ENCODE measurements around the gene ASB10. TPM values are rescaled to one million over a fixed set of nuclear protein-coding genes. Genes with fewer than 3 reads are reported as not detected.

Gene ASB10
- total RNA-seq, 1 experiment from 2014 or later, result not detected

GRCh38 chr7:151215396-151215795, 28.3 kb upstream of the ASB10 start:
- Histone ChIP-seq H3K9me3 (no peaks in the 10 kb centered on the region), H3K27me3 (no peaks in the 10 kb centered on the region), H3K36me3 (peaks cover 12% of the 10 kb centered on the region; the same call in 1 of the 2 replicates), H3K4me3 (no peak overlapping the region)
- DNase-seq, result no peak

- no peaks in the 10 kb centered on the region for H3K27me3 ChIP-seq
- H3K9me3 ChIP-seq, result no peaks in the 10 kb centered on the region
- H3K4me3 ChIP-seq, result no peak overlapping the region
- peaks cover 12% of the 10 kb centered on the region; the same call in 1 of the 2 replicates for H3K36me3 ChIP-seq
- no peak for DNase-seq
Observed at GRCh38 chr7:151213826-151214225, 26.8 kb upstream of the ASB10 start.

GRCh38 chr7:151212626-151213025, 25.6 kb upstream of the ASB10 start:
- H3K27me3 ChIP-seq, result no peaks in the 10 kb centered on the region
- H3K4me3 ChIP-seq, result no peak overlapping the region
- no peak for DNase-seq
- no peaks in the 10 kb centered on the region for H3K9me3 ChIP-seq
- H3K36me3 ChIP-seq, result peaks cover 12% of the 10 kb centered on the region; the same call in 1 of the 2 replicates

DNA sequence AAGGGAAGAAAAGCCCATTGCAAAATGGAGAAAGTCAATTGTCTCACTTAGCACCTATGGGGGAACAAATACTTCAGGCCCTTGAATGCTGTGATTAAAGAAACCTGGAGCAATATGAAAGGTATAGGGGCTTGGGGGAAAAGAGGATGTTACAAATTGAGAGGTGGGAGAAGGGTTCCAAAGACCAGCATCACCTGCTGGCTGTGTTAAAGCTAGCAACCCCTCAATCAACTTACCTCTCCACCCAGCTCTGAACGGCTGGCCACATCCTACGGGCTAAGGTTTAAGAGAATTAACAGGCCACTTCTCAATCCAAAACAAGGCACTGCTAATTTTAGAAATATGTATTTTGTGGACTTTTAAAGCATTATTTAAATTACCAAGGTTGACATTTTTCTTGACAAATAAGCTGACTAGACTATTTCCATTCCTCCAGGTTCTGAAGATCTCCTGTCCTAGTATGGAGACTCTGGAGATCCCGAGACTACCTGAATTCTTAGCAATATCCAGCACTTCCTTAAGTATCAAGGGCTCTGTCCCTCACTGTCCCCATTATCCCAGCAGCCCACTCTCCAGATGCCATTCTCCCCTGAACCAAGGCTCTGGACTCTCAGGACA, 24.2 kb upstream of the ASB10 start:
- Histone ChIP-seq H3K27me3 (no peaks in the 10 kb centered on the region), H3K36me3 (peaks cover 9% of the 10 kb centered on the region; the same call in 1 of the 2 replicates), H3K9me3 (no peaks in the 10 kb centered on the region), H3K4me3 (no peak overlapping the region)
- DNase-seq, result no peak

DNA sequence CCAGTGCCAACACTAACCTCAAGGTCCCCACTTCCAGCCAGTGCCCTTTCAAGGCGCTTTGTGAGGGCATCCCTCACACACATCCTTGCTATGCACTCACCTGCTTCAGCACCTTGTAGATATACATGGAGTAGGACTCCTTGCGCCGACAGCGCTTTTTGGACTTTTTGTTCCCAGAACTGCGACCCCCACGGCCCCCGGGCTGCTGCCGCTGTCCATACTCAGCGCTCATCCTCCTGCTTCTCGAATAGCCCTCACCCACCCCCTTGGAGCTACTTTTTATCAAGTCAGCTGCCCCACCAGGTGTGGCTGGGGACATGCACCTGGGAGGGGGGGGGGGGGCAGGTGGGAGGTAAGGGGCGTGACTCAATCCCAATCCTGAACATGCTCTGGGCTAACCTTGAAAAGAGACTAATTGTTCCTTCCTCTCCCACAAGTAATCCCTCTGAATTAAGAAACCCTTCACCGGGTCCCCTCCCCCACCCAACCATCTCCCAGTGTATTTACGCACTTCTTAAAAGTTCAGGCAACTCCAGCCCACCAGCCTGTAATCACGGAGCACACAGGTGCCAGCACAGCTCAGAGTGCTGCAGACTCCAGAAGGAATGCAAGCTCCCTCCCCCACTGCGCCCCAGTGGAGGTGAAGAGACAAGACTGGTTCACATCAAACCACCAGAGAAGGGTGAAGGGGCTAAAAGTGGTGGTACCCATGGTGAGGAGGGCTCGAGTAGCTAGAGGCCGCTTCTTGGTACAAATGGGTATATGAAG, 23.2 kb upstream of the ASB10 start, which contains the start of gene H2BK1:
Gene H2BK1, minus strand, starts transcription at position 402 of the 768 bp plus-strand sequence. Its CDS starts 170 bp downstream, at position 232.
- H3K4me3 ChIP-seq, result no peak within 1 kb of the TSS
- H3K27me3 ChIP-seq, result no peaks in the 10 kb centered on the region

DNA sequence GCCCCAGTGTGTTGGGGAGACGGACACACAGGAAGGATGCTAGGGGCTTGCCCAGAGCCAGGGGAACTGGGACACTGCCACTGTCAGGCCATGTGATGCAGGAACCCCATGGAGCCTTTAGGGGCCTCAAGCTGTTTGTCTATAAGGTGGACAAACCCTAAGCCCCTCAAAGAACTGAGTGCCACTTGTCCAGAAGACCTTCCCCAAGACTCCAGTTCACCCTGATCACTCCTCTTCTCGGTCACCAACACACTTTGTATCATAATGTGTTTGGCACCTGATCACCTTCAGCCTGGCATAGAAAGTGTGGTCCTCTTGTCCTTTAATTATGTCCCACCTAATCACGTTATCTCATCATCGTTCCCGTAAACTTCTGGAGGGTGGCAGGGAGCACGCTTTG, 22.5 kb upstream of the ASB10 start:
- no peaks in the 10 kb centered on the region for H3K27me3 ChIP-seq
- DNase-seq, result no peak
- H3K9me3 ChIP-seq, result no peaks in the 10 kb centered on the region
- no peak overlapping the region for H3K4me3 ChIP-seq
- H3K36me3 ChIP-seq, result no peaks in the 10 kb centered on the region

More for the DNA sequence above, 23.2 kb upstream of the ASB10 start, which contains the start of gene H2BK1:
- Histone ChIP-seq H3K9me3 (no peaks in the 10 kb centered on the region), H3K36me3 (no peaks in the 10 kb centered on the region; the same call in 1 of the 2 replicates)
- DNase-seq, result no peak

DNA sequence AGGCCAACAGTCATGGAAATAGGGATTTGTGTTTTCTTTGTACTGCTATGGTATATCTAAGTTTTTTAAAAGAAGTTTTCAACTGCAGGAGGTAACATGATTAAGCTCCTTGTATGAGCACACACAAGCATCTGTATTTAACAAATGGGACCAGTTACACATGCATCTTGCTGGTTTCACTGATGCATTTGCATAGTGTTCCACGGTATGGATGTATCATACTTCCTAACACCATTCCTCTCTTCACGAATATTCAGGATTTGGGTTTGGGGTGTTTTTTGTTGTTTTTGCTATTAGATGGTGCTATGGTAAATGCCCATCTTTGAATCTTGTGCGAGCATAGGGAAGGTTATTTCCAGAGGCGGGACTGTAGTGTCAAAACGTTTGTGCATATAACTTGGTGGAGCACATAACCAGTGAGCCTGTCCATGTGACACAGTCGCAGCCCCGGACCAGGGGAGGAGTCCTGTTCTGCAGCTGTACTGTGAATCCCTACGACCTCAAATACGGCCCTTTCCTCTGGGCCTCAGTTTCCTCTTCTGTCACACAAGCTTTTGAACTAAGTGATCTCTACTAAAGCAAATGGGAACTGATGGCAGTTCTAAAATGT, 21.3 kb upstream of the ASB10 start:
- Histone ChIP-seq H3K9me3 (no peaks in the 10 kb centered on the region), H3K4me3 (no peak overlapping the region), H3K27me3 (no peaks in the 10 kb centered on the region), H3K36me3 (no peaks in the 10 kb centered on the region)
- DNase-seq, result no peak

GRCh38 chr7:151207804-151208203, 20.8 kb upstream of the ASB10 start:
- H3K36me3 ChIP-seq, result no peaks in the 10 kb centered on the region
- DNase-seq, result no peak

GRCh38 chr7:151207315-151207714, 20.3 kb upstream of the ASB10 start:
- no peak for DNase-seq
- H3K4me3 ChIP-seq, result no peak overlapping the region
- no peaks in the 10 kb centered on the region for H3K36me3 ChIP-seq
- H3K9me3 ChIP-seq, result no peaks in the 10 kb centered on the region
- no peaks in the 10 kb centered on the region for H3K27me3 ChIP-seq

More at GRCh38 chr7:151207804-151208203, 20.8 kb upstream of the ASB10 start:
- H3K4me3 ChIP-seq, result no peak overlapping the region
- H3K9me3 ChIP-seq, result no peaks in the 10 kb centered on the region
- no peaks in the 10 kb centered on the region for H3K27me3 ChIP-seq

DNA sequence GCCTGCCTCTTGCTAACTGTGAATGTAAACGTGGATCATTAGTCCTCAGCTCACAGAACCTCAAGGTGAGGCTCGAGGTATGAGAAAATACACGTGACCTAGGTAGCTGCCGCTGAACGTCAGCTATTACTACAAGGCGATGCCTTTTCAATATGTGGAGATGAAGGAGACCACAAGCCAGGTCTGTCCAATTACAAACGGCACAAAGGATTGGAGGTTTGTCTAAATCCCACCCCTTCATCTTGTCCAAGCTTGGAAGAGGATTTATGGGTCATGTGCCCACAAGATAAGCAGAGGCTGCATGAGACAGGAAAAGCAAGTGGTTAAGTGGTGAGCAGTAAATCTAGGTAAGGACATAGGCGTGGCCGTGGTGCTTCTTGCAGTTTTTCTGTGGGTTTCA, 19.9 kb upstream of the ASB10 start:
- Histone ChIP-seq H3K36me3 (no peaks in the 10 kb centered on the region), H3K9me3 (no peaks in the 10 kb centered on the region), H3K27me3 (no peaks in the 10 kb centered on the region), H3K4me3 (no peak overlapping the region)
- DNase-seq, result no peak

GRCh38 chr7:151205730-151206129, 18.7 kb upstream of the ASB10 start:
- Histone ChIP-seq H3K27me3 (no peaks in the 10 kb centered on the region), H3K36me3 (no peaks in the 10 kb centered on the region), H3K4me3 (no peak overlapping the region), H3K9me3 (no peaks in the 10 kb centered on the region)
- DNase-seq, result no peak

DNA sequence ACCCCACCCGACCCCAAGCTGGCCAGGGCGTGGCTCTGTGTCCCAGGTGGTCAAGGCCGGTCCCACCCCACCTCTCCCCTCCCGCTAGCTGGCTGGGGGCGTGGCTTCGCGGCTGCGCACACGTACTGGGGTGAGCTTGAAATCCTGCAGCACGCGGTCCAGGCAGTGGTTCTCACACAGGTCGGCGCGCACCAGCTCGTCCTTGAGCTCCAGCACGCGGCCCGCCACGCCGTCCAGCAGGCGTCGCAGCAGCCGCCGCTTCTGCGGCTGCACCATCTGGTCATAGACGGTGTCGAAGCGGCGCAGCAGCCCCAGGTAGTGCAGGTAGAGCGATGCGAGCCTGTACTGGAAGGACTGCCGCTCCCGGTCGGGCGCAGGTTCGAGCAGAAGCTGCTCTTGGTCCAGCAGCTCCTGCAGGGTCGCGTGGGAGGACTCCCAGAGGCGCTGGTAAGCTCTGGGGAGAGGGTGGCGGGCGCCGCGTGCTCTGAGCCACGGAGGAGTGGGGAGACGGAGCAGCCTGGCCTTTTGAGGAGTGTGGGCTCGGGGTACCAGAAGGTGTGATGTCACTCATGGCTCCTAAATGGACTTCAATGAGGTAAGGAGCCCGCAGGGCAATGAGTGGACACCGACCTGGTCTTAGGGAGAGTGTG, 17.5 kb upstream of the ASB10 start:
- DNase-seq, result no peak
- Histone ChIP-seq H3K4me3 (no peak overlapping the region), H3K27me3 (no peaks in the 10 kb centered on the region), H3K9me3 (no peaks in the 10 kb centered on the region), H3K36me3 (no peaks in the 10 kb centered on the region)

DNA sequence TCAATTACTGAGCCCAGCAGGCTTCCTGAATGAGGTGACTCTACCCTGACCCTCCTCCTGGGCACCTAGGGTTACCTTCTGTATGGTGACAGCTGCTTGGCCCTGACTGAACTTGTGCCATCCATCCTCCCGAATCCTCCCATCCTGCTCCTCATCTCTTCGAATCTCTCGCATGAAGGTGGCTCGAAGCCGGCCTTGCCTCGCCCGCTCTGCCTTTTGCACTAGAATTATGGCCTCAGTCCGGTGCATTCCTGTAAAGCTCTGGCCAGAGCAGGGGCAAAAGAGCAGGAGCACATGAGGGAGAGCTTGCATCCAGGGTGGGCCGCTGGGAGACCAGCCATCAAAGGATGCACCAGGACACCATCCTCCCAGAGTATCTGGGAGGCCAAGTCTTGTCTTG, 15.8 kb upstream of the ASB10 start:
- no peak overlapping the region for H3K4me3 ChIP-seq

GRCh38 chr7:151201751-151202150, 14.7 kb upstream of the ASB10 start:
- H3K27me3 ChIP-seq, result no peaks in the 10 kb centered on the region
- H3K4me3 ChIP-seq, result no peak overlapping the region
- no peaks in the 10 kb centered on the region for H3K9me3 ChIP-seq
- no peaks in the 10 kb centered on the region for H3K36me3 ChIP-seq
- no peak for DNase-seq

More for the DNA sequence above, 15.8 kb upstream of the ASB10 start:
- Histone ChIP-seq H3K9me3 (no peaks in the 10 kb centered on the region), H3K27me3 (no peaks in the 10 kb centered on the region), H3K36me3 (no peaks in the 10 kb centered on the region)
- DNase-seq, result no peak

GRCh38 chr7:151201344-151201743, 14.3 kb upstream of the ASB10 start:
- no peak for DNase-seq
- Histone ChIP-seq H3K4me3 (no peak overlapping the region), H3K36me3 (no peaks in the 10 kb centered on the region), H3K9me3 (no peaks in the 10 kb centered on the region), H3K27me3 (no peaks in the 10 kb centered on the region)

DNA sequence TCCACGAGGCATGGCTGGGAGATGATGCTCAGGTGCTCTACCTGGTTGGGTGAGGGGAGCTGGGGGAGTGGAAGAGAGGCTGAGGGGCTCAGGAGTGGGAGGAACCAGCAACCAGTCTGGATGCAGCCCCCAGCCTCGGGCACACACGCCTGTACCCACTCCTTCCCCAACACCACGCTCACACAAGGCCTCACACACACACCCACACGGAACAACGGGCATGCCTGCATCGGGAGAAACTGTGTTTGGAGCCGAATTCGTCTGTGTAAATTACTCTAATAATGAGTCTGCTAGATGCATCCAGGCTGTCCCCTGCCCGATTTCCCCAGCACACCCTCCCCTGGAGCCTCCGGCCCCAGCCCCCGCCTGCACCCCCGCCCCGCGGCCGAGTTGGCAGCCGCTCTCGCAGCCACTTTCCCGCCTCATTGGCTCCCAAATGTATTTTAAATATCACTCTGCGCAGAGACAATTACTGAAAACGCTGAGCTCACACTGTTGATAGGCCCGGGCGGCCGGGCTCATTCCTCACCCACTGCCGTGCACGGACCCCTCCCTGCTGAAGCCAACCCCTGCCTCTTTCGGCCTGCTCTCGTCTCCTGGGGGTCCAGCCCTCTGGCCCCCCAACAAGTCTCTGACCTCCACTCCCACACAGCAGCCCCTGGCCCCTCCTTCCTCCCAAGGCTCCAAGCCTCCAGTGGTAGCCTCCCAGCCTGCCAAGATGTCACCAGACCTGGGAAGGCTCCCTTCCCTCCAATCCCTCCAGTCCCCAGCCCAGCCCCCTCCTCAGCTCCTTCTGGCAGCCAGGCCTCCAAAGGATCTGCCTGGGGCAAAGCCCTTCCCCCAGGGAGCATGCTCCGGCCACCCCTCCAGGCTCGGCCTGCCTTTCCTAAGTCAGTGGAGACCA, 12.1 kb upstream of the ASB10 start:
- Histone ChIP-seq H3K27me3 (no peaks in the 10 kb centered on the region), H3K9me3 (no peaks in the 10 kb centered on the region)
- DNase-seq, result no peak

More for the DNA sequence above, 12.1 kb upstream of the ASB10 start:
- Histone ChIP-seq H3K4me3 (no peak overlapping the region), H3K36me3 (no peaks in the 10 kb centered on the region)
